H9 (cell line): Measurements from ENCODE around the gene BANP. TPM values are rescaled to one million over a fixed set of nuclear protein-coding genes. Genes with fewer than 3 reads are reported as not detected.
A peak's percentile ranks its signal among the peaks of the same experiment; 100 is the strongest.
"Not testable (repeated sequence)": the region's sequence is repeated elsewhere in the genome, so short reads cannot be mapped to it uniquely, and the experiment has no call there.

ENCODE experiments used
- DNase-seq: peaks from one replicate; pipeline ENCODE4 v3.0.0-alpha.2; 2017
- H2AFZ ChIP-seq: one replicate; pipeline ENCODE4 v1.6.1; 2013; ENCODE audit warnings: mild to moderate bottlenecking, low read length, control low read depth, moderate library complexity
- H2AK5ac ChIP-seq: 2 replicates; pipeline ENCODE4 v1.6.1; 2013; ENCODE audit warnings: low read length, control low read depth, mixed read lengths; ENCODE audit not compliant: insufficient read length
- H2BK120ac ChIP-seq: one replicate; pipeline ENCODE4 v1.6.1; 2013; ENCODE audit warnings: low read depth, mild to moderate bottlenecking, low read length, control low read depth, inconsistent platforms; ENCODE audit not compliant: poor library complexity, severe bottlenecking
- H2BK12ac ChIP-seq: 2 replicates; pipeline ENCODE4 v1.6.1; 2013; ENCODE audit warnings: low read length, control low read depth, mixed read lengths, low read depth; ENCODE audit not compliant: insufficient read length
- H2BK15ac ChIP-seq: 2 replicates; pipeline ENCODE4 v1.6.1; 2013; ENCODE audit warnings: low read depth, low read length, control low read depth
- H2BK20ac ChIP-seq: one replicate; pipeline ENCODE4 v1.6.1; 2013; ENCODE audit warnings: low read depth, mild to moderate bottlenecking, low read length, control low read depth, inconsistent platforms; ENCODE audit not compliant: poor library complexity, severe bottlenecking
- H2BK5ac ChIP-seq: 2 replicates; pipeline ENCODE4 v1.6.1; 2013; ENCODE audit warnings: low read length, control low read depth, mixed read lengths; ENCODE audit not compliant: insufficient read length
- H3K14ac ChIP-seq: 2 replicates; pipeline ENCODE4 v1.6.1; 2013; ENCODE audit warnings: low read length, control low read depth; ENCODE audit not compliant: insufficient read depth
- H3K18ac ChIP-seq: 2 replicates; pipeline ENCODE4 v1.6.1; 2013; ENCODE audit warnings: low read depth, mild to moderate bottlenecking, mixed read lengths, low read length, control low read depth; ENCODE audit not compliant: insufficient read length
- H3K23ac ChIP-seq: 2 replicates; pipeline ENCODE4 v1.6.1; 2013; ENCODE audit warnings: low read length, control low read depth, mixed read lengths, low read depth; ENCODE audit not compliant: insufficient read length
- H3K23me2 ChIP-seq: 2 replicates; pipeline ENCODE4 v1.6.1; 2013; ENCODE audit warnings: low read depth, mild to moderate bottlenecking, mixed read lengths, low read length, control low read depth; ENCODE audit not compliant: insufficient read length, poor library complexity, severe bottlenecking
- H3K27ac ChIP-seq: 2 replicates; pipeline ENCODE4 v1.5.1; 2013; ENCODE audit warnings: low read length, control low read depth, mixed read lengths, low read depth; ENCODE audit not compliant: insufficient read length
- H3K27me3 ChIP-seq: 2 replicates; pipeline ENCODE4 v1.6.1; 2013; ENCODE audit warnings: low read length, control low read depth, inconsistent platforms; ENCODE audit not compliant: insufficient read depth
- H3K4ac ChIP-seq: 2 replicates; pipeline ENCODE4 v1.6.1; 2013; ENCODE audit warnings: low read depth, mild to moderate bottlenecking, control low read depth, inconsistent platforms, low read length, moderate library complexity
- H3K4me1 ChIP-seq: 2 replicates; pipeline ENCODE4 v1.6.1; 2013; ENCODE audit warnings: low read length, control low read depth, inconsistent platforms; ENCODE audit not compliant: insufficient read depth
- H3K4me2 ChIP-seq: 2 replicates; pipeline ENCODE4 v1.6.1; 2013; ENCODE audit warnings: low read length, control low read depth, mixed read lengths; ENCODE audit not compliant: insufficient read length, insufficient read depth
- H3K56ac ChIP-seq: 2 replicates; pipeline ENCODE4 v1.6.1; 2013; ENCODE audit warnings: low read depth, mild to moderate bottlenecking, mixed read lengths, low read length, control low read depth; ENCODE audit not compliant: insufficient read length
- H3K79me1 ChIP-seq: 2 replicates; pipeline ENCODE4 v1.6.1; 2013; ENCODE audit warnings: low read depth, mild to moderate bottlenecking, moderate library complexity, low read length, control low read depth, inconsistent platforms; ENCODE audit not compliant: insufficient read depth, poor library complexity, severe bottlenecking
- H3K79me2 ChIP-seq: 2 replicates; pipeline ENCODE4 v1.6.1; 2013; ENCODE audit warnings: low read length, control low read depth, inconsistent platforms; ENCODE audit not compliant: insufficient read depth
- H3K9ac ChIP-seq: 2 replicates; pipeline ENCODE4 v1.6.1; 2013; ENCODE audit warnings: low read length, control low read depth, mixed read lengths; ENCODE audit not compliant: insufficient read length; ENCODE audit errors: extremely low read depth
- H3K9me3 ChIP-seq: one replicate; pipeline ENCODE4 v1.6.1; 2013; ENCODE audit warnings: low read depth, low read length, inconsistent platforms; ENCODE audit not compliant: control insufficient read depth
- H3T11ph ChIP-seq: one replicate; pipeline ENCODE4 v1.6.1; 2013; ENCODE audit warnings: mild to moderate bottlenecking, low read length, control low read depth, inconsistent platforms
- H4K20me1 ChIP-seq: one replicate; pipeline ENCODE4 v1.6.1; 2013; ENCODE audit not compliant: control insufficient read depth, insufficient read length, insufficient read depth
- H4K5ac ChIP-seq: 2 replicates; pipeline ENCODE4 v1.6.1; 2013; ENCODE audit warnings: low read depth, mild to moderate bottlenecking, mixed read lengths, low read length, control low read depth; ENCODE audit not compliant: insufficient read length
- H4K8ac ChIP-seq: replicated peaks from 2 replicates; pipeline ENCODE4 v1.6.1; 2013; ENCODE audit warnings: low read length, control low read depth, mixed read lengths, low read depth; ENCODE audit not compliant: insufficient read length
- H4K91ac ChIP-seq: 2 replicates; pipeline ENCODE4 v1.6.1; 2013; ENCODE audit warnings: low read depth, mild to moderate bottlenecking, moderate library complexity, mixed read lengths, low read length, control low read depth; ENCODE audit not compliant: insufficient read length
- H3K27ac Mint-ChIP-seq, 3 experiments: 2 replicates in 2 of 3; 3 replicates in 1 of 3; pipeline ENCODE4 v1.8.0; 2020 to 2021; ENCODE audit warnings: mixed read lengths in 3 of 3, mild to moderate bottlenecking in 1 of 3, moderate library complexity in 1 of 3
- H3K27me3 Mint-ChIP-seq: 2 replicates; pipeline ENCODE4 v1.8.0; 2021; ENCODE audit warnings: low read depth, mild to moderate bottlenecking, moderate library complexity, mixed read lengths
- H3K36me3 Mint-ChIP-seq, 3 experiments: 2 replicates in 2 of 3; 3 replicates in 1 of 3; pipeline ENCODE4 v1.8.0; 2020 to 2021; ENCODE audit warnings: low read depth in 3 of 3, mixed read lengths in 3 of 3; ENCODE audit not compliant: insufficient read depth in 1 of 3
- H3K4me1 Mint-ChIP-seq, 2 experiments: 2 replicates each; pipeline ENCODE4 v1.8.0; 2020; ENCODE audit warnings: mixed read lengths in 2 of 2
- H3K4me3 Mint-ChIP-seq, 2 experiments: 2 replicates in 1 of 2; 3 replicates in 1 of 2; pipeline ENCODE4 v1.8.0; 2020 to 2021; ENCODE audit warnings: mild to moderate bottlenecking in 2 of 2, mixed read lengths in 2 of 2, moderate library complexity in 1 of 2
- H3K9me3 Mint-ChIP-seq, 2 experiments: 2 replicates in 1 of 2; 3 replicates in 1 of 2; pipeline ENCODE4 v1.8.0; 2020; ENCODE audit warnings: mild to moderate bottlenecking in 2 of 2, mixed read lengths in 2 of 2, moderate library complexity in 1 of 2
- WGBS: extraction: QIAGEN DNeasy Blood & Tissue Kit; methylation state at CpG from one replicate; pipeline ENCODE4 v1.1.7; 2013; ENCODE audit warnings: missing lambda C conversion rate, low lambda C conversion rate, mixed read lengths; ENCODE audit not compliant: insufficient read length; ENCODE audit errors: extremely low coverage; 5-methylcytosine and 5-hydroxymethylcytosine counted together
- total RNA-seq: library from RNA; stranded (reverse); gene quantifications from 2 replicates; pipeline ENCODE4 v1.2.1, GENCODE V29; 2021
- TF ChIP-seq, protein P1 (sequence below): fragments of 200-600 bp; sonication (generic); conservative IDR thresholded peaks from 3 replicates; pipeline ENCODE4 v1.8.0; 2021; ENCODE audit warnings: antibody characterized with exemption, mild to moderate bottlenecking

BANP gene
- total RNA-seq, 1 experiment from 2014 or later: 24.9 TPM

DNA sequence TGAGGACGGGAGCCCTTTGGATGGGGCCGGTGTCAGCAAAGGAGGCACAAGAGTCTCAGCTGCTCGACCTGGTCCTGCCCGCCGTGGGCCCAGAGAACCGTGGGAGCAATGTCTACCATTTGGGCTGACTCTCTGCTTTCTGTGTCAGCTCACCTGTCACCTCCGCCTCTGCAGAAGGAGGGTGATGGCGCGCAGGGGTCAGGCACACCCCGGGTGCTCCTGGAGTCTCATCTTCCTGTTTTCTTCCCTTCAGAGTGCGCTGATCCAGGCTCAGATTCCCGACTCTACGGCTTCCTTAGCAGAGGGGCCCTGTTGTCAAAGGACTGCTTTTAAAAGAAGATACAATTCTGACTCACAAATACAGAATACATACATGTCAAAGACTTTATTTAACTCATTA is 167.1 kb downstream of the BANP start:
- TF ChIP-seq, protein P1, sequence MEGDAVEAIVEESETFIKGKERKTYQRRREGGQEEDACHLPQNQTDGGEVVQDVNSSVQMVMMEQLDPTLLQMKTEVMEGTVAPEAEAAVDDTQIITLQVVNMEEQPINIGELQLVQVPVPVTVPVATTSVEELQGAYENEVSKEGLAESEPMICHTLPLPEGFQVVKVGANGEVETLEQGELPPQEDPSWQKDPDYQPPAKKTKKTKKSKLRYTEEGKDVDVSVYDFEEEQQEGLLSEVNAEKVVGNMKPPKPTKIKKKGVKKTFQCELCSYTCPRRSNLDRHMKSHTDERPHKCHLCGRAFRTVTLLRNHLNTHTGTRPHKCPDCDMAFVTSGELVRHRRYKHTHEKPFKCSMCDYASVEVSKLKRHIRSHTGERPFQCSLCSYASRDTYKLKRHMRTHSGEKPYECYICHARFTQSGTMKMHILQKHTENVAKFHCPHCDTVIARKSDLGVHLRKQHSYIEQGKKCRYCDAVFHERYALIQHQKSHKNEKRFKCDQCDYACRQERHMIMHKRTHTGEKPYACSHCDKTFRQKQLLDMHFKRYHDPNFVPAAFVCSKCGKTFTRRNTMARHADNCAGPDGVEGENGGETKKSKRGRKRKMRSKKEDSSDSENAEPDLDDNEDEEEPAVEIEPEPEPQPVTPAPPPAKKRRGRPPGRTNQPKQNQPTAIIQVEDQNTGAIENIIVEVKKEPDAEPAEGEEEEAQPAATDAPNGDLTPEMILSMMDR: no peak
- Histone ChIP-seq H4K91ac (no peak overlapping the region), H3K9ac (no peak overlapping the region), H4K8ac (no peak overlapping the region), H3K4me2 (no peak overlapping the region), H4K20me1 (no peaks in the 10 kb centered on the region), H3K23me2 (no peaks in the 10 kb centered on the region), H3K79me1 (no peaks in the 10 kb centered on the region), H4K5ac (no peak overlapping the region), H3K56ac (no peak overlapping the region), H2AK5ac (no peak overlapping the region), H2BK5ac (no peak overlapping the region), H2BK120ac (no peak overlapping the region), H2BK20ac (no peak overlapping the region), H3K23ac (no peak overlapping the region), H3K14ac (no peak overlapping the region; the same call in 1 of the 2 replicates), H2BK12ac (no peak overlapping the region), H3T11ph (no peak overlapping the region), H3K27ac (no peak overlapping the region), H3K18ac (no peak overlapping the region), H3K27me3 (no peaks in the 10 kb centered on the region), H2AFZ (no peak overlapping the region), H3K79me2 (no peaks in the 10 kb centered on the region), H3K4me1 (no peaks in the 10 kb centered on the region), H2BK15ac (no peak overlapping the region), H3K9me3 (no peaks in the 10 kb centered on the region), H3K4ac (no peak overlapping the region)
- H3K27ac Mint-ChIP-seq: no peak overlapping the region; a peak in 1 of 7 replicates
- H3K4me1 Mint-ChIP-seq: peaks cover 21% of the 10 kb centered on the region in 2 experiments
- no CpG with 5 or more reads among the region's 13 CpGs for WGBS
- DNase-seq: no peak
- peaks cover 4% of the 10 kb centered on the region for H3K27me3 Mint-ChIP-seq
- no peaks in the 10 kb centered on the region; a peak in 2 of 7 replicates for H3K36me3 Mint-ChIP-seq
- no peaks in the 10 kb centered on the region; a peak in 1 of 5 replicates for H3K9me3 Mint-ChIP-seq
- H3K4me3 Mint-ChIP-seq: peak overlapping the region in 1 of 2 experiments; percentile 7; a peak in 1 of 5 replicates

DNA sequence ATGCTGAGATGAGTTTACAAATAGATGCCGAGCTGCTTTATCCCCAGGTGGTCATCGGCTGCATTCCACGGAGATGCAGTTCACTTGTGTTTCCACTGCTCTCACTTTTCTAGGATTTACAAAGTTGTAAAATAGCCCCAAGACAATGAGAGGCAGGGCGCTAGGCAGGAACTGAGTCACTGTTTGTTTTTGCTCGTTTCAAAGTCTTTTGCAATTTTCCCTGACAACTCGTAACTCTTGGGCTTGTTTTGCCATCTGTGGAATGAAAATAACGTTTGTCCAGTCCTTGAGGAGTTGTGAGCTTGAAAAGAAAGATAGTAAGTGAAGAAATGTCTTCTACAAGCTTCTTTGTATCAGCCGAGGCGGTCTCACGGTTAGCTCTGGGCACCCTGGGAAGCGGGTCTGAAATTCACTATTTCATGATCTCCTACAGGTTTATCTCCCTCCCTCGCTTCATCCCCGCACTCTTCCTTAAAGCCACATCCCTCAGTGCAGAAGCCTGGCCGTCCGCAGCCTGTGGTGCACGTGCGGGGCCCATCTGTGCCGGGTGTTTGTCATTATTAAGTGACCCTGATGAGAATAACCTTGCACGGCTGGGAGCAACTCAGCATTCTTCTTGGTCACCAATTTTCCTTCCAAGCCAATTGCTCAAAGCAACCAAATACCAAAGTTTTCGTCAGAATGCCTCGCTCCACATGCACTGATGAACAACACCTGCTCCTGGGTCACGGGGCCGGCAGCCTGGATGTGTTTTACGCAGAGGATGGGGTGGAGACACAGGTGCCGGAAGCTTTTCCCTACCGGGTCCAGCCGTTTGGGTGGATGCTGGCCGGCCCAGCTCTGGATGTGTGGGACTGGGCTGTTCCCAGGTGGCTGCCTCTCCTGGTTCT is 167.9 kb downstream of the BANP start:
- H4K8ac ChIP-seq, H3K18ac ChIP-seq, H3K4me2 ChIP-seq, H2BK15ac ChIP-seq, DNase-seq, H3K27ac ChIP-seq, H4K91ac ChIP-seq, H3K27me3 Mint-ChIP-seq, H3K23ac ChIP-seq, H2BK12ac ChIP-seq, H2BK5ac ChIP-seq, H2AK5ac ChIP-seq, H3T11ph ChIP-seq, H3K36me3 Mint-ChIP-seq, H3K79me2 ChIP-seq, H2AFZ ChIP-seq, H3K4me1 ChIP-seq, H3K14ac ChIP-seq, H3K4ac ChIP-seq, H3K56ac ChIP-seq, H2BK120ac ChIP-seq, H3K27me3 ChIP-seq, H3K9ac ChIP-seq, H3K79me1 ChIP-seq, H2BK20ac ChIP-seq, H4K5ac ChIP-seq, H4K20me1 ChIP-seq, H3K23me2 ChIP-seq, H3K9me3 ChIP-seq, H3K9me3 Mint-ChIP-seq: not testable (repeated sequence)
- peak overlapping the region; percentile 71 to 92 (median 74); a peak in 4 of 7 replicates for H3K27ac Mint-ChIP-seq
- no CpG with 5 or more reads among the region's 28 CpGs for WGBS
- H3K4me3 Mint-ChIP-seq: peak overlapping the region in 1 of 2 experiments; percentile 17; a peak in 1 of 5 replicates
- peaks cover 21% of the 10 kb centered on the region in 2 experiments for H3K4me1 Mint-ChIP-seq
